Rectal smooth muscle tissue (tissue), 1 donor: ENCODE measurements around the gene CD151.
A peak's percentile ranks its signal among the peaks of the same experiment; 100 is the strongest.

Experiments used
- H3K27ac ChIP-seq: one replicate; pipeline ENCODE4 v1.7.0; 2013; ENCODE audit warnings: low read depth, low read length, inconsistent platforms
- H3K27me3 ChIP-seq: one replicate; pipeline ENCODE4 v1.7.0; 2013; ENCODE audit warnings: low read length; ENCODE audit not compliant: control insufficient read depth, insufficient read depth
- H3K36me3 ChIP-seq: one replicate; pipeline ENCODE4 v1.7.0; 2013; ENCODE audit warnings: low read length; ENCODE audit not compliant: control insufficient read depth, insufficient read depth
- H3K4me1 ChIP-seq: one replicate; pipeline ENCODE4 v1.7.0; 2013; ENCODE audit warnings: low read length; ENCODE audit not compliant: control insufficient read depth, insufficient read depth
- H3K4me3 ChIP-seq: one replicate; pipeline ENCODE4 v1.7.0; 2013; ENCODE audit warnings: low read length
- H3K9ac ChIP-seq: one replicate; pipeline ENCODE4 v1.7.0; 2013; ENCODE audit warnings: low read length

The CD151 gene

GRCh38 chr11:801097-801780, 31.5 kb upstream of the CD151 start:
- no peak overlapping the region for H3K27ac ChIP-seq
- H3K36me3 ChIP-seq, result peaks cover 3% of the 10 kb centered on the region
- no peak overlapping the region for H3K9ac ChIP-seq
- peaks cover 18% of the 10 kb centered on the region for H3K4me1 ChIP-seq
- no peaks in the 10 kb centered on the region for H3K27me3 ChIP-seq
- H3K4me3 ChIP-seq, result no peak overlapping the region

DNA sequence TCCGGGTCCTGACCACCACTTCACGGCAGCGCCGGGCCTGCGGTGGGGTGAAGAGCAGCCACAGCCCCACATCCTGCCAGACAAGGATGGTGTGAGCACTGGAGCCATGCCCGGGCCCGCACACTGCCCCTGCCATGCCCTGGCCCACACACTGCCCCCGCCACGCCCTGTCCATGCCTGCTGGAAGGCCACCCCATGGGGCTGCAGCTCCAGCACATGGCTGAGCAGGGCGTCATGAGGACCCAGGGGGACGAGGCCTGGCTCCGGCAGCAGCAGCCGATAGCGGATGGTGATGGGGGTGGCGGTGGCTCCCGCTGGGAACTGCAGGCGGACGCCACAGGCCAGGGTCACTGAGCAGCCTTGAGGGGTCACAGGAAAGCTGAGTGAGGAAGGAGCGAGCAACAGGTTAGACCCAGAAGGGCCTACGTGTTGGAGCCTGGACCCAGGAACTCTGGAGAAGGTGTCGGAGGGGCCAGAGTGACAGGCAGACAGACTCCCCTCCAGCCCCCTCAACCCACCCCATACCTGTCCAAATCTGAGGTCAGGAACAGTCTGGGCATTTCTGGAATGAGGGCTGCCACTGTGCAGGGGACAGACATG, 30.6 kb upstream of the CD151 start:
- Histone ChIP-seq H3K27ac (no peak overlapping the region), H3K9ac (no peak overlapping the region), H3K36me3 (peaks cover 3% of the 10 kb centered on the region), H3K4me3 (no peak overlapping the region), H3K4me1 (peaks cover 11% of the 10 kb centered on the region), H3K27me3 (no peaks in the 10 kb centered on the region)

DNA sequence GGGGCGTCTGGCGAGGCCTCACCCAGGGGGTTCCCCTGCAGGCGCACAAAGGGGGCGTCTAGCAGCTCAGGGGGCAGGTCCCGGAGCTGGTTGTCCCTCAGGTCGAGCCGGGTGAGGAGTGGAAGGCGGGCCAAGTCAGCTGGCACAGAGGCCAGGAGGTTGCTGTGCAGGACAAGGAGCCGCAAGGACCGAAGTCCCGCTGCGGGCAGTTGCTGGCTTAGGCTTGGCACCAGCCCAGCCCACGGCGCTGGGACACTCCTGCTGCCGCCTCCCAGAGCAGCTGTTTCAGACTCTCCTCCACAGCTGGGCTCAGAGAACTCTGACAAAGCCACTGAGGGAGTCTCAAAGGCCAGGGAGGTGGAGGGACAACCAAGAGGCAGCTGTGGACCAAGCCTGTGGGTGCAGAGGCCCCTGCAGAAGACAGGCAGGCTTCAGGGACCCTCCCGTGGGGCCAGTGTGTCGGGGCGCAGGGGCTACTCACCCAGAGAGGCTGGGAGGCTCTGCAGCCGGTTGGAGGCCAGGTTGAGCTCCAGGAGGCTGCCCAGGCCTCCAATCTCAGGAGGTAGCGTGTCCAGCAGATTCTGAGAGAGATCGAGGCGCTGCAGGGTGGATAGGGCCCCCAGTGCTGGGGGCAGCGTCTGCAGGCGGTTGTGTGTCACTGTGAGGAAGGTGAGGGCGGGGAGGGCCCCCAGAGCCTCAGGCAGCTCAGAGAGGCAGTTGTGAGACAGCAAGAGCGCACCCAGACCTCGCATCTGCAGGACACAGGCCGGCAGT, 29.9 kb upstream of the CD151 start:
- H3K4me1 ChIP-seq, result peaks cover 11% of the 10 kb centered on the region
- H3K4me3 ChIP-seq, result no peak overlapping the region
- no peak overlapping the region for H3K9ac ChIP-seq
- H3K27me3 ChIP-seq, result no peaks in the 10 kb centered on the region
- peaks cover 3% of the 10 kb centered on the region for H3K36me3 ChIP-seq
- no peak overlapping the region for H3K27ac ChIP-seq

- H3K9ac ChIP-seq, result no peak overlapping the region
- peaks cover 11% of the 10 kb centered on the region for H3K4me1 ChIP-seq
- no peaks in the 10 kb centered on the region for H3K27me3 ChIP-seq
- peaks cover 3% of the 10 kb centered on the region for H3K36me3 ChIP-seq
- H3K27ac ChIP-seq, result no peak overlapping the region
- no peak overlapping the region for H3K4me3 ChIP-seq
These were observed 29.3 kb upstream of the CD151 start for GRCh38 chr11:803467-803742.

GRCh38 chr11:803770-804598, 28.8 kb upstream of the CD151 start:
- Histone ChIP-seq H3K36me3 (peaks cover 3% of the 10 kb centered on the region), H3K27me3 (no peaks in the 10 kb centered on the region), H3K9ac (no peak overlapping the region), H3K4me1 (peaks cover 11% of the 10 kb centered on the region), H3K27ac (no peak overlapping the region), H3K4me3 (peak overlapping the region; percentile 61)

- H3K9ac ChIP-seq, result no peak overlapping the region
These were observed 28.2 kb upstream of the CD151 start for GRCh38 chr11:804599-804964.

DNA sequence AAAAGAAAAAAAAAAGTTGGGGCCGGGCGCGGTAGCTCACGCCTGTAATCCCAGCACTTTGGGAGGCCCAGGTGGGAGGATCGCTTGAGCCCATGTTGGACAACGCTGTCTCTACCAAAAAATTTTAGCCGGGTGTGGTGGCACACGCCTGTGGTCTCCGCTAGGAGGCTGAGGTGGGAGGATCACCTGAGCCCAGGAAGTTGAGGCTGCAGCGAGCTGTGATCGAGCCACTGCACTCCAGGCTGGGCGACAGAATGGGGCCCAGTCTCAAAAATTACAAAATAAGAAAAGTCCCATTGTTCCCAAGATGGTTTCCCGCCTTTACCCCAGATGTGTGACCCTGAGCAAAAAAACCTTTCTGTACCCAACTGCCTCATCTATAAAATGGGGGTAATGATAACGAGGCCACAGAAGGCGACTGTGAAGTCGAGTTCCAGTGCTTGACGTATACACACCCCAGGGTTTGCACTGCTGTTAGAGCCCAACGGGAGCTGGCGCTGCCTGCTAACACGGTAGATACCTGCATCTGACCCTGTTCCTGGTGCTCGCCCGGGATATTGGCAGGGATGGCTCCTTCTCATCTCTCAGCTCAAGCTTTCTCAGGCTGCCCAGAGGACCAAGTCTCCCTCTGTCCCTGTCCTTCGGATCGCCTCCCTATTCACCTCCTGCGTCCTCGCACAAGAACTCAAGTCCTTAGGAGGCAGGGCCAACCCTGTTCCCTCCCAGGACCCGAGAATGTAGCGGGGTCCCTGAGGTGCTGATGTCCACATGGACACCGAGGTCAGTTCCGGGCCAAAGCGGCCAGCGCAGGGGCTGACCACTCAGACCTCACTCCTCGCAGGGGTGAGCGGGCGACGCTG, 24.1 kb upstream of the CD151 start:
- Histone ChIP-seq H3K27me3 (no peaks in the 10 kb centered on the region), H3K36me3 (peaks cover 22% of the 10 kb centered on the region), H3K4me3 (peak overlapping the region; percentile 89), H3K4me1 (peaks cover 21% of the 10 kb centered on the region), H3K27ac (peak overlapping the region; percentile 100), H3K9ac (peak overlapping the region; percentile 93)

More at GRCh38 chr11:804599-804964, 28.2 kb upstream of the CD151 start:
- H3K4me3 ChIP-seq, result peak overlapping the region; percentile 61
- H3K4me1 ChIP-seq, result peaks cover 11% of the 10 kb centered on the region
- H3K27me3 ChIP-seq, result no peaks in the 10 kb centered on the region
- no peaks in the 10 kb centered on the region for H3K36me3 ChIP-seq
- H3K27ac ChIP-seq, result peak overlapping the region; percentile 87

DNA sequence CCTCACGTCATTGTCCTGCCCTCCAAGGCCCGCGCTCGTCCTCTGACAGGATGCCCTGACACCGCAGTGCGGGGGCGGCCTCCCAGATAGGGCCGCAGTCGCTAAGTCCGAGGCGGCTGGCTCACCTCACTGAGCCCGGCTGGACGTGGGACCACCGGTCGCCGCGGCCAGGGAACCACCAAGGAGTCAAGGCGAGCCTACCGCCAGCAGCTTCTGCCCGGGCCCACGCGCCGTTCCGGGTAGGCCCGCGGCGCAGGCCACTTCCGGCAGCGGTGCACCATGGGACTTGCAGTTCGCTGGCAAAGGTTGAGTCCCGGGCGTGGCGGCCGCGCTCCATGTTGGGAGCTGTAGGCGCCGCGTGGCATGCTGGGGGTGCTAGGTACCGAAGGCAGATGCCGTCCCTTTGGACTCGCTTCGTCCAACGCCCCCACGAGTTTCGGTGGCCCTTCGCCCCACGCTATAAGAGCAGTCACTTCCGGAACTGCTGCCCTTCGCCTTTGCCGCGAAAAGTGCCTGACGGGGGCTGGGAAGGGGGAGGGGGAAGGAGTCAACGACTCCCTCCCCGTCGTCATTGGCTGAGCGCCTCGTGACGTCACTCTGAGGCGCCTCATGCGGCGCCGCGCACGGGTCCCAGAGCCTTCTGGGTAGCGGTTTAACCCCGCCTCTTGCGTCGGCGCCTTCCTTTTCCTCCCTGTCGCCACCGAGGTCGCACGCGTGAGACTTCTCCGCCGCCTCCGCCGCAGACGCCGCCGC, 23.3 kb upstream of the CD151 start, which contains the start of gene RPLP2:
Gene RPLP2 (plus strand): TSS at position 681 of the 753 bp plus-strand sequence. CDS start 268 bp downstream, outside the sequence.
- peaks cover 16% of the 10 kb centered on the region for H3K4me1 ChIP-seq
- peak within 1 kb of the TSS; percentile 93 for H3K9ac ChIP-seq
- H3K4me3 ChIP-seq, result peak within 1 kb of the TSS; percentile 89
- H3K27me3 ChIP-seq, result no peaks in the 10 kb centered on the region
- peaks cover 23% of the 10 kb centered on the region for H3K36me3 ChIP-seq
- H3K27ac ChIP-seq, result peak within 1 kb of the TSS; percentile 100

- H3K36me3 ChIP-seq, result peaks cover 23% of the 10 kb centered on the region
- H3K4me3 ChIP-seq, result peak overlapping the region; percentile 89
- no peaks in the 10 kb centered on the region for H3K27me3 ChIP-seq
- H3K9ac ChIP-seq, result peak overlapping the region; percentile 93
- peak overlapping the region; percentile 100 for H3K27ac ChIP-seq
- peaks cover 13% of the 10 kb centered on the region for H3K4me1 ChIP-seq
These were observed 22.6 kb upstream of the CD151 start for GRCh38 chr11:810040-810567.

DNA sequence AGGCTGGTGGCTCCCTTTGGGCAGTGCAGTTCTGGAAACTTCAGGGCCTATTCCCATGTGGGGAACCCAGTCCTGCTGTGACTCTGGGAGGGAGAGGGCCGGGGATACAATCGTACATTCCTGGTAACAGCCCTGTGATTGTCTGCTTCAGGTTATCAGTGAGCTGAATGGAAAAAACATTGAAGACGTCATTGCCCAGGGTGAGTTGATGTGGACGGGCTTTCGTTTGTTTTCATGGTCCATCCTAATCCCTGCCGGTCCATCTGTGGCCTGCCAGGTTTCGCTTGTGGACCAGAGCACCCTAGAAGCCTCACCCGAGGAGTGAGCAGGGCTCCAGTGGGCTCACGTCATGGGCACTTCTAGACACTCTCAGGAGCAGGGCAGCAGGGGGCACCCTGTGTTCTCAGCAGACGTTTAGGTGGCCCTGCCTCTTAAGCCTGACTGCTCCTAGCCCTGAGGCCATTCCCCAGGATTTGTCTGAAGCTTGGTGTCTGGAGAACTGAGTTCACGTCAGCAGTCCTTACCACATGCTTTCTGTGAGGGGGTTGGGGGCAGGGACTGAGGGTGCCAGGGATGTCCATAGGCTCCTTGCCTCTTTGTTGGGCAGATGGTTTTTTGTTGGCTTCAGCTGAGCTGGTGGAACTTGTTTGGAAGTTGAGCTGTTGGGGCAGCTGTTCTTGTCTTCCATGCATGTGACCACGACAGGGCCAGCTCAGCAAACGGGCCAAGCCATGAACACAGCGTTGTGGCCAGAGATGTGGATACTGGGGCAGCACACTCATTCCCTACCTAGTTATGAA, 21.1 kb upstream of the CD151 start:
- no peak overlapping the region for H3K9ac ChIP-seq
- peaks cover 23% of the 10 kb centered on the region for H3K36me3 ChIP-seq
- no peak overlapping the region for H3K27ac ChIP-seq
- no peak overlapping the region for H3K4me3 ChIP-seq
- H3K27me3 ChIP-seq, result no peaks in the 10 kb centered on the region
- H3K4me1 ChIP-seq, result peaks cover 9% of the 10 kb centered on the region
